GM21717 (cell line): ENCODE measurements around the gene ECM1.
A peak's percentile ranks its signal among the peaks of the same experiment; 100 is the strongest.

Experiments used
- ATAC-seq: cut with Tn5 transposase; IDR thresholded peaks from one replicate; pipeline ENCODE4 v1.9.1; 2021; ENCODE audit warnings: mild to moderate bottlenecking, moderate library complexity; ENCODE audit not compliant: unreplicated experiment

Gene ECM1

GRCh38 chr1:150557065-150557600 lies 49.2 kb downstream of the ECM1 start:
- ATAC-seq, result no peak

GRCh38 chr1:150557813-150558212 lies 49.9 kb downstream of the ECM1 start:
- ATAC-seq, result no peak

- ATAC-seq, result no peak
Measured at GRCh38 chr1:150558303-150558704, 50.4 kb downstream of the ECM1 start.

- ATAC-seq, result no peak
Measured at GRCh38 chr1:150558761-150559655, 51.1 kb downstream of the ECM1 start.

- no peak for ATAC-seq
Measured at GRCh38 chr1:150559656-150560010, 51.7 kb downstream of the ECM1 start.

GRCh38 chr1:150560011-150560438 lies 52.1 kb downstream of the ECM1 start:
- ATAC-seq, result no peak

GRCh38 chr1:150560576-150561253 lies 52.8 kb downstream of the ECM1 start:
- peak; percentile 28 for ATAC-seq

- peak; percentile 15 for ATAC-seq
Measured at GRCh38 chr1:150561254-150561973, 53.5 kb downstream of the ECM1 start.

- peak; percentile 31 for ATAC-seq
Measured at GRCh38 chr1:150561974-150562445, 54.1 kb downstream of the ECM1 start.

GRCh38 chr1:150562446-150563339 lies 54.8 kb downstream of the ECM1 start:
- ATAC-seq, result peak; percentile 29
